Liver (tissue), 3 donors: ENCODE results near the gene SPTB.

Experiments used
- CTCF ChIP-seq: fragments of 150-350 bp; IDR thresholded peaks from 2 replicates; pipeline ENCODE4 v1.5.1; 2017; ENCODE audit warnings: improper control_type of control experiment, low read depth, low read length; ENCODE audit not compliant: missing input control
- HNF4A ChIP-seq, 2 donors: conservative IDR thresholded peaks; 2 replicates each; pipeline ENCODE4 v1.6.1; 2016; ENCODE audit warnings: antibody characterized with exemption in 2 of 2, mild to moderate bottlenecking in 2 of 2
- TAF1 ChIP-seq: conservative IDR thresholded peaks from 2 replicates; pipeline ENCODE4 v1.6.1; 2016; ENCODE audit warnings: antibody characterized with exemption, mild to moderate bottlenecking
- donor health status: healthy.
- donor health status: healthy.

- TF ChIP-seq CTCF (no peak), TAF1 (no peak), HNF4A (conservative IDR thresholded peaks at IDR 0.05) (no peak)
Measured at GRCh38 chr14:64799555-64799954, 80.2 kb downstream of the SPTB start.
